A549 (cell line): Measurements from ENCODE around the gene RAB3GAP1. TPM values are rescaled to one million over a fixed set of nuclear protein-coding genes. Genes with fewer than 3 reads are reported as not detected.
A peak's percentile ranks its signal among the peaks of the same experiment; 100 is the strongest.

Experiments
- ATAC-seq, 2 experiments: fragments of 200-7000 bp in 1 of 2; fragments of >200 bp in 1 of 2; cut with Nextera tagmentation in 1 of 2; cut with Tn5 transposase in 1 of 2; 3 replicates each; pipeline versions ENCODE4 v1.8.0 to v1.9.1; 2018 to 2020; ENCODE audit warnings: mild to moderate bottlenecking in 1 of 2, moderate library complexity in 1 of 2
- CTCF ChIA-PET: fragments of 300-600 bp; sonication (Branson Sonifier 250); formaldehyde crosslinking; extraction: SDS; loops from one replicate; lab custom pipeline; 2021; ENCODE audit warnings: antibody characterized with exemption, inconsistent platforms; lab: Yijun Ruan, JAX
- POLR2A ChIA-PET: fragments of 350-600 bp; formaldehyde crosslinking; extraction: SDS; loops from one replicate; lab custom pipeline; 2021; ENCODE audit warnings: antibody characterized with exemption, inconsistent platforms; lab: Yijun Ruan, JAX
- DNase-seq, 2 experiments: peaks; one replicate each; pipeline versions ENCODE4 v3.0.0 to v3.0.0-alpha.2; 2011 to 2016; ENCODE audit warnings: low read depth in 1 of 2, low spot score in 1 of 2
- FAIRE-seq: peaks from 2 replicates; lab custom pipeline; 2011; peaks lifted over from hg19 to GRCh38; lab: Jason Lieb, UNC
- H3K27ac ChIP-seq, 2 experiments: fragments of >200 bp; sonication (Bioruptor Twin); formaldehyde crosslinking; 3 replicates each; pipeline ENCODE4 v1.5.1; 2016 to 2017
- H3K4me1 ChIP-seq: fragments of >200 bp; sonication (Bioruptor Twin); formaldehyde crosslinking; 3 replicates; pipeline ENCODE4 v1.6.1; 2016
- H3K4me2 ChIP-seq: fragments of >200 bp; sonication (Bioruptor Twin); formaldehyde crosslinking; 3 replicates; pipeline ENCODE4 v1.6.1; 2016
- H3K4me3 ChIP-seq: fragments of >200 bp; sonication (Bioruptor Twin); formaldehyde crosslinking; 3 replicates; pipeline ENCODE4 v1.5.1; 2016
- H3K9me3 ChIP-seq: fragments of >200 bp; sonication (Bioruptor Twin); formaldehyde crosslinking; 3 replicates; pipeline ENCODE4 v1.6.1; 2016
- BCL3 ChIP-seq: fragments of >200 bp; sonication (Bioruptor Twin); formaldehyde crosslinking; IDR thresholded peaks from 3 replicates; pipeline ENCODE4 v1.6.1; 2016
- CEBPB ChIP-seq, 2 experiments: fragments of >200 bp in 1 of 2; sonication (Bioruptor Twin) in 1 of 2; formaldehyde crosslinking in 1 of 2; IDR thresholded peaks; 2 replicates each; pipeline ENCODE4 v1.6.1; 2012 to 2016
- CHD2 ChIP-seq: fragments of 150-350 bp; IDR thresholded peaks from 2 replicates; pipeline ENCODE4 v1.6.1; 2014; ENCODE audit warnings: low read length; ENCODE audit not compliant: partially characterized antibody
- CHD4 ChIP-seq: fragments of 200-600 bp; sonication (generic); IDR thresholded peaks from 2 replicates; pipeline ENCODE4 v1.6.1; 2016; ENCODE audit warnings: antibody characterized with exemption, mild to moderate bottlenecking, borderline replicate concordance
- EHF ChIP-seq: fragments of 250-450 bp; sonication (Bioruptor Pico); IDR thresholded peaks from 2 replicates; pipeline ENCODE4 v1.5.0; 2020; ENCODE audit warnings: mild to moderate bottlenecking
- EHMT2 ChIP-seq: fragments of 200-600 bp; sonication (generic); IDR thresholded peaks from 2 replicates; pipeline ENCODE4 v1.6.1; 2016; ENCODE audit warnings: antibody characterized with exemption, low read depth, mild to moderate bottlenecking, moderate library complexity
- FOSB ChIP-seq: fragments of 250-450 bp; sonication (Bioruptor Pico); IDR thresholded peaks from 2 replicates; pipeline ENCODE4 v1.5.0; 2020; ENCODE audit warnings: mild to moderate bottlenecking, moderate library complexity
- FOSL2 ChIP-seq, 2 experiments: fragments of 450-650 bp in 1 of 2; fragments of >200 bp in 1 of 2; sonication (Bioruptor Twin) in 1 of 2; formaldehyde crosslinking; IDR thresholded peaks; 2 replicates each; pipeline versions ENCODE4 v1.5.0 to v1.6.1; 2016 to 2020; ENCODE audit warnings: mild to moderate bottlenecking in 1 of 2, moderate library complexity in 1 of 2
- GATA3 ChIP-seq: IDR thresholded peaks from 2 replicates; pipeline ENCODE4 v1.6.1; 2012; ENCODE audit warnings: borderline replicate concordance
- HDAC2 ChIP-seq: fragments of 200-600 bp; sonication (generic); IDR thresholded peaks from 2 replicates; pipeline ENCODE4 v1.6.1; 2016
- HMGXB4 ChIP-seq: fragments of 250-450 bp; sonication (Bioruptor Pico); IDR thresholded peaks from 2 replicates; pipeline ENCODE4 v1.5.0; 2021; ENCODE audit warnings: mild to moderate bottlenecking, moderate library complexity, borderline replicate concordance
- HOXA7 ChIP-seq: fragments of 250-450 bp; sonication (Bioruptor Pico); IDR thresholded peaks from 2 replicates; pipeline ENCODE4 v1.5.0; 2020; ENCODE audit warnings: mild to moderate bottlenecking, moderate library complexity
- MAFK ChIP-seq: fragments of 450-650 bp; IDR thresholded peaks from 2 replicates; pipeline ENCODE4 v1.6.1; 2014; ENCODE audit not compliant: partially characterized antibody
- MAZ ChIP-seq: fragments of 150-350 bp; IDR thresholded peaks from 2 replicates; pipeline ENCODE4 v1.6.1; 2014; ENCODE audit warnings: antibody characterized with exemption, low read depth, low read length, borderline replicate concordance
- MYC ChIP-seq: IDR thresholded peaks from 2 replicates; pipeline ENCODE4 v1.6.1; 2012; ENCODE audit warnings: mild to moderate bottlenecking, inconsistent platforms, low read length, improper control_type of control experiment, borderline replicate concordance
- NFE2L2 ChIP-seq: fragments of 150-350 bp; conservative IDR thresholded peaks from 2 replicates; pipeline ENCODE4 v1.6.1; 2014; ENCODE audit warnings: low read length
- PBX3 ChIP-seq: IDR thresholded peaks from 2 replicates; pipeline ENCODE4 v1.6.1; 2012
- POLR2AphosphoS2 ChIP-seq: conservative IDR thresholded peaks from 2 replicates; pipeline ENCODE4 v1.6.1; 2012; ENCODE audit warnings: low read length, improper control_type of control experiment, inconsistent platforms
- RAD21 ChIP-seq, 2 experiments: fragments of >200 bp in 1 of 2; sonication (Bioruptor Twin) in 1 of 2; formaldehyde crosslinking in 1 of 2; IDR thresholded peaks in 1 of 2; conservative IDR thresholded peaks in 1 of 2; 2 replicates in 1 of 2; 3 replicates in 1 of 2; pipeline ENCODE4 v1.6.1; 2012 to 2018; ENCODE audit warnings: inconsistent platforms in 1 of 2
- RARB ChIP-seq: fragments of 250-450 bp; sonication (Bioruptor Pico); IDR thresholded peaks from 2 replicates; pipeline ENCODE4 v1.8.0; 2021; ENCODE audit warnings: mild to moderate bottlenecking, moderate library complexity
- REST ChIP-seq: fragments of 200-600 bp; sonication (generic); IDR thresholded peaks from 2 replicates; pipeline ENCODE4 v1.6.1; 2016; ENCODE audit warnings: antibody characterized with exemption, mild to moderate bottlenecking, moderate library complexity
- RFX5 ChIP-seq: fragments of 450-650 bp; IDR thresholded peaks from 2 replicates; pipeline ENCODE4 v1.7.1; 2014; ENCODE audit warnings: antibody characterized with exemption, mild to moderate bottlenecking, moderate library complexity
- SMC3 ChIP-seq: fragments of >200 bp; sonication (Bioruptor Twin); formaldehyde crosslinking; IDR thresholded peaks from 3 replicates; pipeline ENCODE4 v1.6.1; 2018; ENCODE audit warnings: inconsistent platforms
- ZFP36 ChIP-seq: fragments of 450-650 bp; IDR thresholded peaks from 2 replicates; pipeline ENCODE4 v1.6.1; 2014; ENCODE audit warnings: borderline replicate concordance; ENCODE audit not compliant: partially characterized antibody
- WGBS: methylation state at CpG from one replicate; pipeline ENCODE4 v1.1.6; 2017; ENCODE audit errors: missing lambda C conversion rate; 5-methylcytosine and 5-hydroxymethylcytosine counted together
- polyA plus RNA-seq, 4 experiments: library from polyadenylated mRNA; depleted of rRNA in 3 of 4; stranded (reverse); fragments of >200 nt; fragmentation: RNase III in 1 of 4; extraction: RNeasy Plus Mini Kit Qiagen cat#74134 plus additional on column Dnase treatment in 1 of 4; gene quantifications; 2 replicates in 3 of 4; 3 replicates in 1 of 4; pipeline ENCODE4 v1.2.3, GENCODE V29; 2011 to 2017
- TF ChIP-seq, protein P1 (sequence below): IDR thresholded peaks from 2 replicates; pipeline ENCODE4 v1.6.1; 2012

The RAB3GAP1 gene
- polyA plus RNA-seq, 2 of the 4 experiments (the other 2 are of a cell fraction) = 29.7 to 44.6 TPM

- 93% methylated on average over 1 of the region's 1 CpG for WGBS
- Histone ChIP-seq H3K9me3 (no peaks in the 10 kb centered on the region), H3K27ac (no peak overlapping the region), H3K4me1 (no peaks in the 10 kb centered on the region), H3K4me3 (no peak overlapping the region), H3K4me2 (no peak overlapping the region)
- CTCF ChIA-PET = interaction anchor here (2.4 kb wide), 1 partner anchor 700 kb away, joined by 8 read pairs; no protein-coding TSS in a partner anchor
- ATAC-seq (no peak), DNase-seq (no peak), FAIRE-seq (no peak)
- POLR2A ChIA-PET = no interaction called here
- TF ChIP-seq HDAC2 (no peak), HOXA7 (CRISPR knock-in tag) (no peak), RARB (CRISPR knock-in tag) (no peak), HMGXB4 (CRISPR knock-in tag) (no peak), ZFP36 (no peak), FOSB (CRISPR knock-in tag) (no peak), RFX5 (no peak), BCL3 (no peak), MAFK (peak; percentile 51)
Measured at GRCh38 chr2:135009339-135009738, 42.8 kb upstream of the RAB3GAP1 start.

DNA sequence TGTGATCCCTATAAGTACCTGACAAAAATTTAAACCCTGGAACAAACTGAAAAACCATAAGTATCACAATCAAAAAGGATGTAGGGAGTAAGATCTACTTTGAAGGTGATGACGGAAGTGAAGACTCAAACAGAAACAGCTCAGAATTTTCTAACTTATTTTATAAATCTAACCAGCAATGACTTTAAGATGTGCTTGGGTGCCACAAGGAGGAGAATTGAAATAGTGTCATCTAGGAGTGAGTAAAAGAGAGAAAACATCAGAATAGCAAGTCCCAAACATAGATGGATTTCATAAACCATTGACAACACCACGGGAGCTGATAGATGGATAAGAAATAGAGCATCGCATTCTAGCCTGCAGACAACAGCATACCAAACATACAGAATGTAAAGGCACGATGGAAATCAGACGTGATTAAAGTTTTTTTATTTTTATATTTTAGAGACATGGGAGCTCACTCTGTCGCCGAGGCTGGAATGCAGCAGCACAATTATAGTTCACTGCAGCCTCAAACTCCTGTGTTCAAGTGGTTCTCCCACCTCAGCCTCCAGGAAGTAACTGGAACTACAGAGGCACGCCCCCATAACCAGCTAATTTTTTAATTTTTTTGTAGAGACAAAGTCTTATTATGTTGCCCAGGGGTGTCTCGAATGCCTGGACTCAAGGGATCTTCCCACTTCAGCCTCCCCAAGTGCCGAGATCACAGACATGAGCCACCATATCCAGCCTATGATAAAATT lies 41.7 kb upstream of the RAB3GAP1 start:
- Histone ChIP-seq H3K27ac (no peak overlapping the region), H3K9me3 (no peaks in the 10 kb centered on the region), H3K4me2 (no peak overlapping the region), H3K4me1 (no peaks in the 10 kb centered on the region), H3K4me3 (no peak overlapping the region)
- WGBS = 58% methylated on average over 10 of the region's 10 CpGs
- no peak for DNase-seq
- ChIA-PET POLR2A (interaction anchor here (1.0 kb wide), 1 partner anchor 520 kb away, joined by 3 read pairs; the partner anchor contains the start of gene ZRANB3), CTCF (interaction anchor here (1.1 to 2.4 kb wide), 2 partner anchors 21 to 699 kb away, joined by 3 to 8 read pairs; no protein-coding TSS in a partner anchor)
- no peak for FAIRE-seq
- no peak for ATAC-seq
- TF ChIP-seq ZFP36 (no peak), NFE2L2 (no peak), EHMT2 (no peak), MAZ (no peak), REST (no peak), RFX5 (no peak), GATA3 (no peak)

GRCh38 chr2:135011633-135012032 lies 40.5 kb upstream of the RAB3GAP1 start:
- no peak for DNase-seq
- POLR2A ChIA-PET = no interaction called here
- no peak for TF ChIP-seq EHF (CRISPR knock-in tag)
- TF ChIP-seq CEBPB (IDR thresholded peaks at IDR 0.05) = no peak
- no peak for TF ChIP-seq SMC3
- no peak for TF ChIP-seq POLR2AphosphoS2
- TF ChIP-seq, protein P1, sequence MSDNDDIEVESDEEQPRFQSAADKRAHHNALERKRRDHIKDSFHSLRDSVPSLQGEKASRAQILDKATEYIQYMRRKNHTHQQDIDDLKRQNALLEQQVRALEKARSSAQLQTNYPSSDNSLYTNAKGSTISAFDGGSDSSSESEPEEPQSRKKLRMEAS = no peak
- no peak for TF ChIP-seq RAD21 (conservative IDR thresholded peaks at IDR 0.05 in 1 of 2, IDR thresholded peaks at IDR 0.05 in 1 of 2)
- TF ChIP-seq PBX3 = no peak
- no peak for TF ChIP-seq MAZ
- TF ChIP-seq MYC = no peak
- no peak for TF ChIP-seq CHD4
- no peak for TF ChIP-seq CHD2
- TF ChIP-seq FOSL2 (IDR thresholded peaks at IDR 0.05) = no peak
- TF ChIP-seq FOSL2 (CRISPR knock-in tag; IDR thresholded peaks at IDR 0.05) = no peak
- TF ChIP-seq, all 56 proteins: peak for 0
- CTCF ChIA-PET = interaction anchor here (0.9 to 1.2 kb wide), 3 partner anchors 8 to 22 kb away, joined by 3 to 4 read pairs (median 3); no protein-coding TSS in a partner anchor
- no peaks in the 10 kb centered on the region for H3K4me1 ChIP-seq
- no peaks in the 10 kb centered on the region for H3K9me3 ChIP-seq
- FAIRE-seq (no peak), ATAC-seq (no peak)
- no peak overlapping the region for H3K27ac ChIP-seq
- no peak overlapping the region for H3K4me2 ChIP-seq
- no peak overlapping the region for H3K4me3 ChIP-seq
